ENCODE results near the gene KIF3B.
"Not testable (repeated sequence)": the region's sequence is repeated elsewhere in the genome, so short reads cannot be mapped to it uniquely, and the experiment has no call there.

DNA sequence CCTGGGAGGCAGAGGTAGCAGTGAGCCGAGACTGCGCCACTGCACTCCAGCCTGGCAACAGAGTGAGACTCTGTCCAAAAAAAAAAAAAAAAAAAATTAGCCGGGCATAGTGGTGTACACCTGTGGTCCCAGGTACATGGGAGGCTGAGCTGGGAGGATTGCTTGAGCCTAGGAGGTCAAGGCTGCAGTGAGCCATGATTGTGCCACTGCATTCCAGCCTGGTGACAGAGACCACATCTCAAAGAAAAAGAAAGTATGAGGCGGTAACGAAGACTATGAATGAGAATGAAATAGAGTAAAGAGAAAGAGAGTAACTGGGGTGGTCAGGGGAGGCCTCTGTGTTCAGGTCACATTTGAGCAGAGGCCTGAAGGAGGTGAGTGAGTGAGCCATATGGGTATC is 31.2 kb upstream of the KIF3B start:
- TF ChIP-seq POLR2A (IDR thresholded peaks at IDR 0.05), result not testable (repeated sequence)
- TF ChIP-seq, protein P1, sequence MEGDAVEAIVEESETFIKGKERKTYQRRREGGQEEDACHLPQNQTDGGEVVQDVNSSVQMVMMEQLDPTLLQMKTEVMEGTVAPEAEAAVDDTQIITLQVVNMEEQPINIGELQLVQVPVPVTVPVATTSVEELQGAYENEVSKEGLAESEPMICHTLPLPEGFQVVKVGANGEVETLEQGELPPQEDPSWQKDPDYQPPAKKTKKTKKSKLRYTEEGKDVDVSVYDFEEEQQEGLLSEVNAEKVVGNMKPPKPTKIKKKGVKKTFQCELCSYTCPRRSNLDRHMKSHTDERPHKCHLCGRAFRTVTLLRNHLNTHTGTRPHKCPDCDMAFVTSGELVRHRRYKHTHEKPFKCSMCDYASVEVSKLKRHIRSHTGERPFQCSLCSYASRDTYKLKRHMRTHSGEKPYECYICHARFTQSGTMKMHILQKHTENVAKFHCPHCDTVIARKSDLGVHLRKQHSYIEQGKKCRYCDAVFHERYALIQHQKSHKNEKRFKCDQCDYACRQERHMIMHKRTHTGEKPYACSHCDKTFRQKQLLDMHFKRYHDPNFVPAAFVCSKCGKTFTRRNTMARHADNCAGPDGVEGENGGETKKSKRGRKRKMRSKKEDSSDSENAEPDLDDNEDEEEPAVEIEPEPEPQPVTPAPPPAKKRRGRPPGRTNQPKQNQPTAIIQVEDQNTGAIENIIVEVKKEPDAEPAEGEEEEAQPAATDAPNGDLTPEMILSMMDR (IDR thresholded peaks at IDR 0.05), result not testable (repeated sequence)

All from heart left ventricle (tissue), 13 donors.